ENCODE measurements around the gene CTDSPL.

DNA sequence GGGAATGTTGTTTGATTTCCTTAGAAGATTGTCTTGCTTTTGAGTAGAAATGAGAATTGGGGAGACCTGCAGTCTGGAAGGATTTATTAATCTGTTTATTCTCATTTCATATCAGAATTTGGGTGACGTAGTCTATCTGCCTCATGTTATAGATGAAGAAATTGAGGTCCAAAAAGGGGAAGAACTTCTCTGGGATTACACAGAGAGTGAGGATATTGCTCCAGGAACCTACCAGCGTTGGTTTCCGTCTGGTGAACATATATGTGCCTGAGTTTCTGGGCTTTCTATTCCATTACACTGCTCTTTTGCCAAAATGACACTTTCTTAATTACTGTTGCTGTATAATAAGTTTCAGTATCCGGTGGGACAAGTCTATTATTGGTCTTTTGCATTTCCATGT is 51.8 kb downstream of the CTDSPL start:
- TF ChIP-seq ZNF274 (IDR thresholded peaks at IDR 0.05; ENCODE audit: low read length) (no peak), ZNF274 (tag by site-specific recombination; IDR thresholded peaks at IDR 0.05; ENCODE audit: borderline replicate concordance) (no peak), ZIC2 (tag by site-specific recombination; IDR thresholded peaks at IDR 0.05) (no peak), ZNF239 (tag by site-specific recombination; IDR thresholded peaks at IDR 0.05) (no peak)
